PC-3 (cell line): ENCODE results near the gene CD81.

ENCODE experiments used
- CTCF ChIP-seq: fragments of 300-600 bp; sonication (generic); conservative IDR thresholded peaks from 2 replicates; pipeline ENCODE4 v1.5.1; 2017; ENCODE audit warnings: antibody characterized with exemption, low read depth, mild to moderate bottlenecking, low read length
- EZH2 ChIP-seq: fragments of 300-600 bp; sonication (generic); IDR thresholded peaks from one replicate; pipeline ENCODE4 v1.6.1; 2017; ENCODE audit warnings: antibody characterized with exemption, mild to moderate bottlenecking, low read length; ENCODE audit not compliant: unreplicated experiment

GRCh38 chr11:2436013-2436520 lies 59.0 kb downstream of the CD81 start:
- no peak for TF ChIP-seq CTCF
- no peak for TF ChIP-seq EZH2
